ENCODE results near the gene GALNT15.

GALNT15 gene

GRCh38 chr3:16203671-16204629, 29.5 kb downstream of the GALNT15 start:
- DNase-seq (ENCODE audit: insufficient read length, low spot score) (no peak), FAIRE-seq (no peak)
- TF ChIP-seq CTCF (IDR thresholded peaks at IDR 0.05; ENCODE audit: insufficient read depth, missing control alignments), result no peak

GRCh38 chr3:16204751-16205150, 30.3 kb downstream of the GALNT15 start:
- TF ChIP-seq CTCF (IDR thresholded peaks at IDR 0.05; ENCODE audit: insufficient read depth, missing control alignments), result no peak
- FAIRE-seq (no peak), DNase-seq (ENCODE audit: insufficient read length, low spot score) (no peak)

- FAIRE-seq, result no peak
- no peak for TF ChIP-seq CTCF (IDR thresholded peaks at IDR 0.05; ENCODE audit: insufficient read depth, missing control alignments)
- DNase-seq (ENCODE audit: insufficient read length, low spot score), result no peak
Measured at GRCh38 chr3:16205156-16205870, 30.8 kb downstream of the GALNT15 start.

- DNase-seq (ENCODE audit: insufficient read length, low spot score), result no peak
- FAIRE-seq, result no peak
- TF ChIP-seq CTCF (IDR thresholded peaks at IDR 0.05; ENCODE audit: insufficient read depth, missing control alignments), result no peak
Measured at GRCh38 chr3:16207031-16207430, 32.6 kb downstream of the GALNT15 start.

- no peak for DNase-seq (ENCODE audit: insufficient read length, low spot score)
- no peak for FAIRE-seq
- TF ChIP-seq CTCF (IDR thresholded peaks at IDR 0.05; ENCODE audit: insufficient read depth, missing control alignments), result peak; percentile 7
Measured at GRCh38 chr3:16211176-16211904, 36.9 kb downstream of the GALNT15 start.

- no peak for TF ChIP-seq CTCF (IDR thresholded peaks at IDR 0.05; ENCODE audit: insufficient read depth, missing control alignments)
- FAIRE-seq, result peak; percentile 58
- no peak for DNase-seq (ENCODE audit: insufficient read length, low spot score)
Measured at GRCh38 chr3:16214366-16214765, 39.9 kb downstream of the GALNT15 start.

Data from D721Med (cell line).